Tibial artery (tissue), 4 donors: ENCODE results near the gene TBC1D4.
A peak's percentile ranks its signal among the peaks of the same experiment; 100 is the strongest.

Experiments
- DNase-seq, 2 donors: peaks; one replicate each; pipeline ENCODE4 v3.0.0-alpha.2; 2019
- H3K27ac ChIP-seq, 2 donors: fragments of 200-600 bp; sonication (generic) in 1 of 2; 1 replicate in 1 of 2; 2 replicates in 1 of 2; pipeline ENCODE4 v1.5.1; 2018 to 2019; ENCODE audit warnings: mild to moderate bottlenecking in 1 of 2
- H3K27me3 ChIP-seq, 2 donors: fragments of 200-600 bp; sonication (generic) in 1 of 2; one replicate each; pipeline versions ENCODE4 v1.5.1 to v1.6.0; 2016 to 2019
- H3K36me3 ChIP-seq, 3 donors: fragments of 200-600 bp; sonication (generic) in 2 of 3; one replicate each; pipeline ENCODE4 v1.5.1; 2016 to 2019; ENCODE audit warnings: mild to moderate bottlenecking in 2 of 3
- H3K4me1 ChIP-seq, 4 donors: fragments of 200-600 bp; sonication (generic) in 2 of 4; 1 replicate in 3 of 4; 2 replicates in 1 of 4; pipeline ENCODE4 v1.5.1; 2016 to 2019
- H3K4me3 ChIP-seq, 2 donors: fragments of 200-600 bp; sonication (generic) in 1 of 2; 1 replicate in 1 of 2; 2 replicates in 1 of 2; pipeline ENCODE4 v1.5.1; 2018 to 2019; ENCODE audit warnings: mild to moderate bottlenecking in 2 of 2
- H3K9me3 ChIP-seq, 3 donors: fragments of 200-600 bp; sonication (generic) in 1 of 3; one replicate each; pipeline ENCODE4 v1.5.1; 2016 to 2019
- CTCF ChIP-seq, 2 experiments: fragments of 200-600 bp in 1 of 2; fragments of 450-650 bp in 1 of 2; IDR thresholded peaks; one replicate each; pipeline ENCODE4 v1.5.1; 2017 to 2019; ENCODE audit warnings: antibody characterized with exemption in 2 of 2, mild to moderate bottlenecking in 1 of 2, moderate library complexity in 1 of 2
- intact Hi-C: fragments of 100-400 bp; cut with DNase I; formaldehyde crosslinking; loops from one replicate; pipeline ENCODE4 v1.15.0; 2023; ENCODE audit warnings: low total_unique reads

Gene TBC1D4

DNA sequence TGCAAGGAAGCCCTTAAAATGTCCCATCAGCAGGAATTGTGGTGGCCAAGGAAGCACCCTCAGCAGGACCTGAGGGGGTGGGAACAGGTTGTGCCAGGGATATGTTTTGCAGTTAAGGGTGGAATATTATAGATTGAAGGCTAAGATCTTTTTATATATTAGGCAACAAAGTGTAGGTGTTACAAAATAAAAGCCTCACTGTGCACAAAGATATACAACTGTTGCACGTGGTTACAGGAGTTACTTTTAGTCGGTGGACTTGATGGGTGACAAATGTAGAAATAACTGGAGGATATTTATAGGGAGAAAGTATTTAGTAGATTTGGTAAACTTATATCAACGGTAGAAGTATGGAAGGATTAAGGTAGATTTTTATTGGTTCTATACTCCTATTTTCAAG is 35.1 kb downstream of the TBC1D4 start:
- Histone ChIP-seq H3K9me3 (no peaks in the 10 kb centered on the region), H3K27me3 (no peaks in the 10 kb centered on the region), H3K4me3 (no peak overlapping the region), H3K27ac (no peak overlapping the region), H3K36me3 (no peaks in the 10 kb centered on the region), H3K4me1 (peaks cover 0 to 8% (median 3%) of the 10 kb centered on the region in 4 donors)
- TF ChIP-seq CTCF (IDR thresholded peaks at IDR 0.05), result no peak
- no peak for DNase-seq
- intact Hi-C loops, result no loop called here

- Histone ChIP-seq H3K36me3 (no peaks in the 10 kb centered on the region), H3K4me3 (peak overlapping the region; percentile 13 to 20), H3K9me3 (no peaks in the 10 kb centered on the region), H3K27me3 (no peaks in the 10 kb centered on the region), H3K4me1 (peaks cover 0 to 8% (median 3%) of the 10 kb centered on the region in 4 donors), H3K27ac (peak overlapping the region in 1 of 2 donors; percentile 25)
- TF ChIP-seq CTCF (IDR thresholded peaks at IDR 0.05), result no peak
- intact Hi-C loops, result no loop called here
- DNase-seq, result no peak
Measured at GRCh38 chr13:75445717-75446499, 36.1 kb downstream of the TBC1D4 start.

DNA sequence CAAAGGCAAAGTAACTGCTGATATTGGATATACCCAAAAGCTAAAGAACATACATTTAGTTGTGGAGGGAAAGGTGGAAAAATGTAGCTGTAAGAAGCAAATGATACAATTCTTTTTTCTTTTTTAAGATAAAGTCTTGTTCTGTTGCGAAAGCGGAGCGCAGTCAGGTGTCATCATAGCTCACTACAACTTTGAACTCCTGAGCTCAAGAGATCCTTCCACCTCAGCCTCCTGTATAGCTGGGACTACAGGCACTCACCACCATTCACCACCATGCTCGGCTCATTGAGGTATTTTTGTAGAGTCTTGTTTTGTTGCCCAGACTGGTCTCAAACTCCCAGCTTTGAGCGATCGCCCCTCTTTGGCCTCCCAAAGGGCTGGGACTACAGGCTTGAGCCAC is 38.0 kb downstream of the TBC1D4 start:
- Histone ChIP-seq H3K4me1 (peaks cover 0 to 8% (median 3%) of the 10 kb centered on the region in 4 donors), H3K4me3 (no peak overlapping the region), H3K27me3 (no peaks in the 10 kb centered on the region), H3K36me3 (no peaks in the 10 kb centered on the region), H3K9me3 (no peaks in the 10 kb centered on the region), H3K27ac (no peak overlapping the region)
- no peak for DNase-seq
- intact Hi-C loops, result no loop called here
- TF ChIP-seq CTCF (IDR thresholded peaks at IDR 0.05), result no peak

DNA sequence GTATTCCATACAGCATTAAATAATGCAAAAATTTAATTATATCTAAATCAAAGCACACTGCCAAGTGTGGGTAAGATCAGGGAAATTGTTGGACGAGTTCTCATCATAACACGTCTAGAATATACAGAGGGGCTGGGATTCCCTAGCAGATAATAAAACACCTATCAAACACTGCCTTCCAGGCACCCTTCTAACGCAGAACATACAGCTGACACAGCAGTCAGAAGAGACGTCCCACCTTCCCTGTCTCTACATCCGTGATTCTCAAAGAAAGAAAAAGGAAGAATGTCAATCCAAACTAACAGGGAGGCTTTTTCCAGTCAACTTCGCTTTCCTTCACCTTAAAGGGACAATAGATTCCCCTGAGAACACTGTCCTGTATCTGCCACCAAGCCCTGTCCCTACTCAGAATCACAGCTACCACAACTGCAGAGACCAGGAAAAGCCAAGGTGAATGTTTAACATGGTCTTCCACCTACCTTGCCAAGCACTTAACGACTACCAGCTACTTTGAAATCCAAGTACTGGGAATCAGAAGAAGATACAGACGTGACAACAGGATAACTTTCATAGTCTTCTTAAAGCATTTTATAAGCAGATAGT is 38.5 kb downstream of the TBC1D4 start:
- Histone ChIP-seq H3K9me3 (no peaks in the 10 kb centered on the region), H3K27ac (no peak overlapping the region), H3K4me3 (no peak overlapping the region), H3K36me3 (no peaks in the 10 kb centered on the region), H3K27me3 (no peaks in the 10 kb centered on the region), H3K4me1 (peaks cover 0 to 8% (median 3%) of the 10 kb centered on the region in 4 donors)
- DNase-seq, result no peak
- TF ChIP-seq CTCF (IDR thresholded peaks at IDR 0.05), result no peak
- intact Hi-C loops, result no loop called here

GRCh38 chr13:75442736-75443234 is 39.2 kb downstream of the TBC1D4 start:
- Histone ChIP-seq H3K36me3 (no peaks in the 10 kb centered on the region), H3K4me1 (peaks cover 0 to 8% (median 4%) of the 10 kb centered on the region in 4 donors), H3K9me3 (no peaks in the 10 kb centered on the region), H3K27ac (no peak overlapping the region), H3K4me3 (no peak overlapping the region), H3K27me3 (no peaks in the 10 kb centered on the region)
- DNase-seq, result no peak
- no peak for TF ChIP-seq CTCF (IDR thresholded peaks at IDR 0.05)
- intact Hi-C loops, result no loop called here
